GM19395 (cell line): Measurements from ENCODE around the gene XRCC3.

Source experiments
- ATAC-seq: cut with Tn5 transposase; IDR thresholded peaks from one replicate; pipeline ENCODE4 v1.9.1; 2021; ENCODE audit warnings: mild to moderate bottlenecking, moderate library complexity; ENCODE audit not compliant: unreplicated experiment

Gene XRCC3

GRCh38 chr14:103715052-103716000 is at the start of gene XRCC3, which contains the start of gene ZFYVE21:
XRCC3 (minus strand) TSS chr14:103715451; CDS start chr14:103711087, 4,364 bp downstream.
ZFYVE21 (plus strand) TSS chr14:103715810; CDS start chr14:103715842, 32 bp downstream.
- ATAC-seq: peak; percentile 97

DNA sequence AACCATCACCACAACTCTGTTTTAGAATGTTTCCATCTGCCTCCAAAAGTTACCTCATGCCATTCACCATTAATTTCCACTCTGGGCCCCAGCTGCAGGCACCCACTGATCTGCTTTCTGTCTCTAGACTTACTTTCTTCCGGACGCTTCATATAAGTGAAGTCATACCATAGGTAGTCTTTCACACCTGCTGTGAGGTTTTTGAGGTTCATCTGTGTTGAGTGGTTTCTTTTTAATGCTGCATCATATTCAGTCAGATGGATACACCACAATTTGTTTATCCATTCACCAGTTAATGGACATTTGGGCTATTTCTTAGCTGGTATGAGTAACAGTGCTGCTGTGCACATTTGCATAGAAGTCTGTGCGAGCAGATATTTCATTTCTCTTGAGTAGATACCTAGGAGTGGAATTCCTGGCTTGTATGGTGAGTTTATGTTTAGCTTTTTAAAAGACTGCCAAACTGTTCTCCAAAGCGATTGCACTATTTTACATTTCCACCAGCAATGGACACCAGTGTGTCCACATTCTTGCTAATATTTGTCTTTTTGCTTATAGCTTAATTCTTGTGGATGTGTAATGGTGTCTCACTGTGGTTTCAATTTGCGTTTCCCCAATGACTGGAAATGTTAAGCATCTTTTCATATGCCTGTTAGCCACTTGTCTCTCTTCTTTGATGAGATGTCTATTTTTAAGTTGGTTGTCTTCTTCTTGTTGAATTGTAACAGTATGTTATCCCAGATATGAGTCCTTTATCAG is 48.7 kb upstream of the XRCC3 start:
- ATAC-seq: peak; percentile 86

DNA sequence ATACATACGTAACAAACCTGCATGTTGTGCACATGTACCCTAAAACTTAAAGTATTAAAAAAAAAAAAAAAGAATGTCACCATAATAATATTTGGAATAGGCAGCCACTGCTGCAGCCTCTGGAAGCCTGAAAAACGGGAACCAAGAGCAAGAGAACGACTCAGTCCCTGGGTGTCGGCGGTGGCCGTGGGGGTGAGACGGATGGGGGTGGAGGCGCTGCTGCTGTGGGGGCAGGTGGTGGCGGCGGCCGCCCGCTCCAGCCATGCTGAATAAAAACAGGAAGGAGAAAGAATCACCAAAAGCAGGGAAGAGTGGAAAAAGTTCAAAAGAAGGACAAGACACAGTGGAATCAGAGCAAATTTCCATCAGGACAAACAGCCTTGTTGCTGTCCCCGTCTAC is 47.3 kb upstream of the XRCC3 start:
- no peak for ATAC-seq

DNA sequence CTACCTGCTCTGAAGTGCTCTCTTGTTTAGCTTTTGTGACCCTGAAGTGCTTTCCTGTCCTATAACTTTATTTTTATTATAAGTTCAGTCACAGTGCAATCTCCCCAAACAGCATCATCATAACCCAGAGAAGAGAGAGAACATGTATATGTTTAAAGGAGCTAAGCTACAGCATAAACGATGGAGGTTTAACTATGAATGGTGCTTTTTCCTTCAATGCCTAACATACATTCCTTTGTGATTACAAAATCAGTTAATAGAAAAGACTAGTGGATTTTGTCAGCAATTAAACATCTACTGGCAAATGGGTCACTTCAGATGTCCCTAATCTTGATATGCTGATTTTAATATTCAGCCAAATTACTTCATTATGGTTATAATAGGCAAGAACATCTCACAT is 46.8 kb upstream of the XRCC3 start:
- no peak for ATAC-seq

- ATAC-seq: no peak
These were observed 43.0 kb upstream of the XRCC3 start for GRCh38 chr14:103758059-103758776.

GRCh38 chr14:103755060-103755459 is 39.8 kb upstream of the XRCC3 start:
- no peak for ATAC-seq

- ATAC-seq: no peak
These were observed 38.5 kb upstream of the XRCC3 start for GRCh38 chr14:103753774-103754173.

- no peak for ATAC-seq
These were observed 34.6 kb upstream of the XRCC3 start for GRCh38 chr14:103749860-103750259.

- ATAC-seq: no peak
These were observed 34.2 kb upstream of the XRCC3 start for GRCh38 chr14:103749452-103749851.

- no peak for ATAC-seq
These were observed 33.2 kb upstream of the XRCC3 start for GRCh38 chr14:103748534-103748857.

- no peak for ATAC-seq
These were observed 31.4 kb upstream of the XRCC3 start for GRCh38 chr14:103746701-103747100.

GRCh38 chr14:103745424-103745823 is 30.2 kb upstream of the XRCC3 start:
- ATAC-seq: no peak

GRCh38 chr14:103744621-103745395 is 29.6 kb upstream of the XRCC3 start:
- ATAC-seq: no peak

- no peak for ATAC-seq
These were observed 28.4 kb upstream of the XRCC3 start for GRCh38 chr14:103743691-103744090.

DNA sequence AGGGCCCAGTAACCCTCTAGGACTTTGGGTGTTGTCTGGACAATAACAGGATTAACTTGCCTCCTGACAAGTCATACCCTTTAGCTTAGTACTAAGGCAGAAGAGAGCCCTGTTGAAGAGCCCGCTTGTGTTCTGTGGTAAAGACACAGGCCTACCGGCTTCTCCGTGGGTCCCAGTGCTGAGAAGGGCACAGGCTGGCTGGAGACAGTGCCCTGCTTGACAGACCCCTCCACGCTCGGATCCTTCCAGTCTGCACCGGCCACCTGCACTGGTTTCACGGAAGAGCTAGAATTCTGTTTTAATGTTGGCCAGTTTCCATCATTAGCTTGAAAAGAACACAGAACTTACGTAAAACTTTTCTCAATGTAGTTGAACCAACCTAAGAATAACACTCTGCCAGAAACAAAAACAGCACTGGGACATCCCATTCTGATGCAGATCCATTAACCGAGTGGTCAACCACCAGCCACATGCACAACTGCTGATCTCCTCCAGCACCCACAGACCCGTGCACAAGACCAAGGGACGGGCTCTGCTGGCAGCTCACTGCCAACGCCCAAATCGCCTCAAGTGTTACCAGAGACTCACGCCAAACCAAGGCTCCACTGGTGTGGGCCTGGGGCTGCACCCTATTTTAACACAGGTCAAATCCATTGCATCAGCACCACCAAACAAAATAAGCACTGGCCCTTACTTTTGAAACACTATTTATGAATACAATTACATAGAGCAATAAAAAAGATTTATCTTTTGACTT is 27.4 kb upstream of the XRCC3 start:
- ATAC-seq: no peak

DNA sequence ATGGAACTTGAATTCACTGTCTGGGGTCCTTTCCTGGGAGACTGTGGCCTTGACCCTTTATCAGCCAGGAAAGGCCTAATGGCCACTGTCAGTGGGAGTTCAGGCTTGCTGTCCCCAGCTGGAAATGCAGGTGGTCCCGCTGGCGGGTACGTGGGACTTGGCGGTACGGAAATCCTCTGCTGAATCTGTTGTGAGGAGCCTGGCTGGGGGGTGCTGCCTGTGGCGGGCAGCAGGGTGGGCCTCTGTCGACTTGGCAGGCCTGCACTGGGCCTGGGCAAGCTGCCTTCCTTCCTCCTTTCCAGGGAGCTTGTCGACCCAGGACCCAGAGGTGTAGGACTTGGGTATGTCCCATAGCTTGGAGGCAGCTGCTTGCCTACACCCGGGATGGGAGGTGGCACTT is 26.6 kb upstream of the XRCC3 start:
- ATAC-seq: no peak

- no peak for ATAC-seq
These were observed 25.9 kb upstream of the XRCC3 start for GRCh38 chr14:103740991-103741689.

GRCh38 chr14:103739793-103740501 is 24.7 kb upstream of the XRCC3 start:
- ATAC-seq: no peak

DNA sequence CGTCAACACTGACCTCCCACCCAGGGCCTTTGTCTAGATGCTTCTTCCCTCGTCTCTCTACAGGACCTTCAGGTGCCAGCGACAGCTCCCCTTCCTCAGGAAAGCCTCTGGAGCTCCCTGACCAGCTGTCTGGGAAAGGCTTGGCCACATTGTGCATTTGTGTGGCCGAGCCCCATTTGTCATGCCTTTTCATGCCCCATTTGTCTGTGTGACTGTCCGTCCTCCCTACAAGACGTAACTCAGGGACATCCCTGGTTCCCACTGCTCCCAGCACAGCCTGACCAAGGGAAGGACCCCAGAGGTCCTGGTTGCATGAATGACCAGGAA is 24.2 kb upstream of the XRCC3 start:
- no peak for ATAC-seq
